ENCODE results near the gene PARD3B.

The PARD3B gene

GRCh38 chr2:205509655-205510054, 964.4 kb downstream of the PARD3B start:
- no peak for DNase-seq (ENCODE audit: low read depth)

GRCh38 chr2:205510345-205510744, 965.1 kb downstream of the PARD3B start:
- DNase-seq (ENCODE audit: low read depth): no peak

- DNase-seq (ENCODE audit: low read depth): no peak
These were observed 965.9 kb downstream of the PARD3B start for GRCh38 chr2:205511221-205511620.

GRCh38 chr2:205511641-205512040, 966.4 kb downstream of the PARD3B start:
- DNase-seq (ENCODE audit: low read depth): no peak

- DNase-seq (ENCODE audit: low read depth): no peak
These were observed 975.0 kb downstream of the PARD3B start for GRCh38 chr2:205520311-205520710.

GRCh38 chr2:205524656-205525055, 979.4 kb downstream of the PARD3B start:
- no peak for DNase-seq (ENCODE audit: low read depth)

- no peak for DNase-seq (ENCODE audit: low read depth)
These were observed 982.5 kb downstream of the PARD3B start for GRCh38 chr2:205527801-205528200.

DNA sequence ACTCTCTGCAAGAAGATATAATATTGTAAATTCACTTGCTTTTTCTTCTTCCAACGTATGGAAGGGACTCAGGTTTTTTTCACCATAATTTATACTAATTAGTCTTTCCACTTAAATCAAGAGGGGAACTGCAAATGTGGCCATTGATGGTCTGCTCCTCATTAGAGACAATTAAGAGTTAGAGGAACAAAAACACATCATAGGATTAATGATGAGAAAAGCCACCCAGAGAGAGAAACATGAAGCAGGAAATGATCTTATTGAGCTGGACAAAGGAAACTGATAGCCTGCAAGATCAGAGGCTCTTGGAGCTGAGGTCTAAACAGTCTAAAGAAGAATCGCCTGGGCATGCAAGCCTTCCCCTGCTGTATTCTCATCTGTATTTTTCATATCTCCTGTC, 985.8 kb downstream of the PARD3B start:
- no peak for DNase-seq (ENCODE audit: low read depth)

- no peak for DNase-seq (ENCODE audit: low read depth)
These were observed 986.3 kb downstream of the PARD3B start for GRCh38 chr2:205531489-205532148.

- no peak for DNase-seq (ENCODE audit: low read depth)
These were observed 989.7 kb downstream of the PARD3B start for GRCh38 chr2:205535001-205535400.

- DNase-seq (ENCODE audit: low read depth): no peak
These were observed 994.3 kb downstream of the PARD3B start for GRCh38 chr2:205539603-205540002.

- DNase-seq (ENCODE audit: low read depth): no peak
These were observed 994.8 kb downstream of the PARD3B start for GRCh38 chr2:205540036-205540435.

DNA sequence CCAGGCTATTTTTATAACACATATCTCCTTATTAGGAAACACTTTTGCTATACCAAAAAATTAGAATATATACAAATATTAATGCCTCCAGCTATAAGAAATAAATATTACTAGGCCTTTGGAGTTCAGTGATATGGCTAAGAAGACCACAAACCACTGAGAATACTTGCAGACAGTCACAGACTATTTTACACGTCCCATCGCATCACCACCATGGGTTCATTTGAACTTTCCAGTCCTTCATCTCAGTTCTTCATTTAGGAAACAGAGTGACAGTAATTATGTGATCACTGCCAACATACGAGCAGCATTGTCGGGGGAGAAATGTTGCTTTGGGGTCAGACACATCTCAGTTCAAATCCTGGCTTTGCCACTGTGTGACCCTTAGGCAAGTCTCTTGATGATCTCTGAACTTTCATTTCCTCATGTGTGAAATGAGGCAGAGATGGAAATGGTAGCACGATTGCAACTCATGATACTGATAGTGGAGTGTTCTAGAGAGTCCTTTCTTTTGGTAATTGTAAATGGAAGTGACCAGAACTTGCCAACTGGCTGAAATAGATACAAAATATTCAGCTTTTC, 998.1 kb downstream of the PARD3B start:
- DNase-seq (ENCODE audit: low read depth): no peak

DNA sequence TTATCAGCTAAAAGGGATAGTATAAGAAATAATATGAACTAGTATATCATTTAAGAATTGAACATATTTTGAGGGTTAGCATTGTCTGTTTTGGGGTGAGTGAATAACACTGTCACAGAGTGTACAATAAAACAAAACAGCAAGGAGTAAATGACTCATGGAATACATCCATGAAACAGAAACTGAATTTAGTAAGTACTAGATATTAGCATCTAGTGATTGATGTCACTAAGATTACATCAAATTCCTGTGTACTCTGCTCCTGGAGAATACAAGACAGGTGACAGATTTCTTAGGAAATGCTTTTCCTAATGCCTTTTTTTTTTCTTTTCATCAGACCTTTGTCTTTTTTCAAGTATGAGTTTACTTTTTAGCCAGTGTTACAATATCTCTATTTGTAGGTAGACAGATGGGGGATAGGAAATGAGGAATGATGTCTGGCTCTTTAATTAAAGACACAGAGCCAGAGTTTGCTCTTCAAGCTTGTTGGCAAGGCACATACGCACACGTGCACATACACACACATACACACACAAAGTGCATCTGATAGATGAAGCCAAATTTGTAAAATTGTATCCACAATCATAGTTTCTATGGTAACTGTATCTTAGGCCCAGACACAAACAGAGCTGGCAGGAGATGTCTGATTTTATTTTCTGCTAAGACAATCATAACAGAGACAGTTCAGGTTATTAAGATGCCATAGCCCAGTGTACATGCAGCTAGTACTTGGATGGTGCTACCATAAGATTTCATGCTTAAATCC, 998.8 kb downstream of the PARD3B start:
- no peak for DNase-seq (ENCODE audit: low read depth)

DNA sequence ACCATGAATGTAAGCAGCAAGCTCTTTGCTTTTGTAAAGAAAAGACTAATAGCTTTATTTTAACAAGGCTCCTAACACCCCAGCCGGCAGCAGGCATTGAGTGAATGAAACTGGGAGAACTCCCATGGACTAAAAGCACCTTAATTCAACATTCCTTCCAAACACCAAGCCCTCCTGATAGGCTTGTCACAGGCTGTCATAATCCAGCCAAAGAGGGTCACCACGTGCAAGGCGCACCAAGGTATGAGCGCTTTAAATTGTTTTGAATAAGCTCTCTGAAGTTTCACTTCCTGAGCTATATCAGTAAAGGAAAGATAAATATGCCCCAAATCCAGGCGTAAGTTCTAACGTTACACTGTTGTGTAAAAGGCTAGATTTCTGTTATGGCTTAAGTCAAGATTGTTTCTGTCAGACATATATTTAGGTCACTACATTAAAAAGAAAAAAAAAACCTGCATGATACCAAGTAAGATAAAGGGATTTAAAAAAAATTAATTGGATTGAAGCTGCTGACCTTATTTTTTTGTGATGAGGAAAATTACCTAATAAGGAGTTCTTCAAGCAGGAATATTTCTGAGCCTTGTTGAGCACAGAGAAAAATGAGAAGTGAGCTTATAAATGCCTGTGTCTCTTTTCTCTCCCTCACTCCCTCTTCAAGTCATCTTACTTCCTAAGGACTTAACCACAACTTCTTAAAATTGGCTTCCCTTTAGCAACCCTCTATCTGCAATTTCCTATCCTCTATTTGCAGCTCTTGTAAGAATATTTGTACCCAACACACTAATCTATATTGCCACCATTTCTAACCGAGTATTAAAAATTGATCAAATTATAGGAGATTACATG, 1000.9 kb downstream of the PARD3B start:
- DNase-seq (ENCODE audit: low read depth): no peak

GRCh38 chr2:205555566-205556230, 1010.4 kb downstream of the PARD3B start:
- DNase-seq (ENCODE audit: low read depth): no peak

DNA sequence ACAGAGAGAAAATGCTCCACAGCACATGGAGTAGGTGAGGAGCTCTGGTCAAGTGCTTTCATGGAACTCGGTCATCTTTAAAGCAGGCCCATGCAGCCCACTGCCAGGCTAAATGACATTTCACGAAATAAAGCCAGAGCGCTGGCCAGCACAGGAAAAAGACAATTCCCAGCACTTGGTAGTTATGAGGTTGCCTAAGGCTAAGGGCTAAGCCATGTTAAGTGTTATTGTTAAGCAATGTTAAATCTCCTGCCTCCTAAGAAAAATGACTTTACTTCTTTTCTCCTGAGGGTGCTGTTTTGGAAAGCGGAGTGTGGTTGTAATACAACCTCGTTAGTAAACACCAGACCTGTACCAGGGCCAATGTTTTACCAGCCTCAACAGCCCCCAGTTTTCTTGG, 1011.1 kb downstream of the PARD3B start:
- no peak for DNase-seq (ENCODE audit: low read depth)

DNA sequence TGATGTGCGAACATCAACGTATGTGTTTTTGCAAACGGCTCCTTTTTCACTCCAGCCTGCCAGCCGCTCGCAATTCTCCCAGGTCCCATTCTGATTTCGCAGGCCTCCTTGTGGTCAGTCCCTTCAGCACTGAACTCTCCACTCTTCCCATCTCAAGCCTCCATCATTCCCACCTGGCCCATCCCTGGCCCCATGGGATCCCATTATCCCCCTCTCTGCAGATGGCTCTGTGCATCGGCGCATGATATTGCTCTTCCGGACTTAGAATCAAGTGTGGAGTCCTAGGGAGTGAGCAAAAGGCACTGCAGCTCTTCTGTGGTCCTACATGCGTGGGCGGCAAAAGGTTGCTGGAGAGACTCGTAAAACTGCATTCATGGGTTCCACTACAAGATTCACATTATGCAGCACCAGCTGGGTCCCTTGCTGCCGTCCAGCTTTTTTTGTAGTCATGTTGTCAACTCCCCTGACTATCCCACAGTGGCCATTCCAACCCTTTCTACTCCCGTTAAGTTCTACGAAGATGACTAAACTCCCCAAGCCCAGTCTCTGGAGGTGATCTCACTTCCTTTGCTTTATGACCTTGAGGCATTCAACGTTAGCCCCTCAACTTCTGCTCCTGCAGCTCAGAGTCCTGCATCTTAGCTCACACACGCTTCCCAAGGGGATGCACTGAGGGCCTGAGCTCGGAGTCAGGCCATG, 1011.7 kb downstream of the PARD3B start:
- DNase-seq (ENCODE audit: low read depth): no peak

- no peak for DNase-seq (ENCODE audit: low read depth)
These were observed 1012.6 kb downstream of the PARD3B start for GRCh38 chr2:205557873-205558272.

- DNase-seq (ENCODE audit: low read depth): no peak
These were observed 1016.2 kb downstream of the PARD3B start for GRCh38 chr2:205561441-205561840.

DNA sequence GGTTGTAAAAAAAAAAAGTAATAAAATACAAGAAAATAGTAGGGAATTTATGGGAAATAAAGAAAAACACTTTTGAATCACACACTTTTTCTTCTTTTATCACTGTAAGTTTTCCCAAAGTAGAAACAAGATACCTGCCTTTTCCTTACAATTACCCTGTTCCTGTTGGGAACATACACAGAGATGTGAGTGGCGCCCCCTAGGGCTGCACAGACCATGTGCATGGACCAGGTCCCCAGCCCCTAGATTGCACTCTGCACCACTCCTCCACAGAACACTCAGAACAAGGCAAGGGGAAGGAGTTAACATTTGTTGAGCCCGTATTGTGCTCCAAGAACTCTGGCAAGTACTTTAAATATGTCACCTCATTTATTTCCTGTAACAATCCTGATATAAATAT, 1018.4 kb downstream of the PARD3B start:
- DNase-seq (ENCODE audit: low read depth): no peak

Measured in non-pigmented ciliary epithelial cell (primary cell).